ENCODE measurements around the gene GOLGA8B.

Gene GOLGA8B

DNA sequence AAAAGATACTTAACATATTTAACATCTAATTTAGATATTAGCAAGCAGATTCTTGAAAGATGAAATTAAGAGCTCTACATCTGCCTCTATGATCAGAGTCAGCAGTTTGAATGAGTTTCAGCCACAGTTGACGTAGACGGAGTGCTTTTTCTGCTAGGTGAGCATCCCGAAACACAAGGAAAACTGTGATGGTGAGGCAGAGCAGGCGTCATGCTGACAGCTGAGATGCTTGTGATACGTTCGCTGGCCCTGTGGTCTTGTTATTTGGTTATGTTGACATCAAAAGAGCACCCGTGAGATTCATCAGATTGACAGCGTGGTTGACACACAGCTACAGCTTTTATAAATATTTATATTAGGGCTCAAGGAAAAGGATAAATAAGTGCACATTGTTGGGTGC lies 19.6 kb upstream of the GOLGA8B start:
- TF ChIP-seq, protein P1, sequence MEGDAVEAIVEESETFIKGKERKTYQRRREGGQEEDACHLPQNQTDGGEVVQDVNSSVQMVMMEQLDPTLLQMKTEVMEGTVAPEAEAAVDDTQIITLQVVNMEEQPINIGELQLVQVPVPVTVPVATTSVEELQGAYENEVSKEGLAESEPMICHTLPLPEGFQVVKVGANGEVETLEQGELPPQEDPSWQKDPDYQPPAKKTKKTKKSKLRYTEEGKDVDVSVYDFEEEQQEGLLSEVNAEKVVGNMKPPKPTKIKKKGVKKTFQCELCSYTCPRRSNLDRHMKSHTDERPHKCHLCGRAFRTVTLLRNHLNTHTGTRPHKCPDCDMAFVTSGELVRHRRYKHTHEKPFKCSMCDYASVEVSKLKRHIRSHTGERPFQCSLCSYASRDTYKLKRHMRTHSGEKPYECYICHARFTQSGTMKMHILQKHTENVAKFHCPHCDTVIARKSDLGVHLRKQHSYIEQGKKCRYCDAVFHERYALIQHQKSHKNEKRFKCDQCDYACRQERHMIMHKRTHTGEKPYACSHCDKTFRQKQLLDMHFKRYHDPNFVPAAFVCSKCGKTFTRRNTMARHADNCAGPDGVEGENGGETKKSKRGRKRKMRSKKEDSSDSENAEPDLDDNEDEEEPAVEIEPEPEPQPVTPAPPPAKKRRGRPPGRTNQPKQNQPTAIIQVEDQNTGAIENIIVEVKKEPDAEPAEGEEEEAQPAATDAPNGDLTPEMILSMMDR (IDR thresholded peaks at IDR 0.05; ENCODE audit: insufficient read depth, low read length, poor library complexity, severe bottlenecking) = no peak
- TF ChIP-seq EZH2phosphoT487 (conservative IDR thresholded peaks at IDR 0.05; ENCODE audit: low read length) = no peak
- Histone ChIP-seq H3K9ac (ENCODE audit: low read length) (no peak overlapping the region), H3K9me3 (ENCODE audit: insufficient read depth, low read length) (no peaks in the 10 kb centered on the region), H3K9me2 (replicated peaks; ENCODE audit: insufficient read depth, low read length) (no peaks in the 10 kb centered on the region), H3K27ac (ENCODE audit: low read depth, low read length) (no peak overlapping the region), H3K4me3 (ENCODE audit: insufficient read depth, low read length, poor library complexity, severe bottlenecking) (no peak overlapping the region), H3K4me2 (ENCODE audit: low read depth, low read length, poor library complexity, severe bottlenecking) (no peak overlapping the region), H4K20me1 (ENCODE audit: low read depth, low read length) (0 out of 2 replicates have a peak, but pooled peaks cover 3% of the 10 kb centered on the region), H2AFZ (ENCODE audit: low read depth, low read length, severe bottlenecking) (no peak overlapping the region), H3F3A (ENCODE audit: insufficient read depth) (no peaks in the 10 kb centered on the region), H3K27me3 (ENCODE audit: low read length) (no peaks in the 10 kb centered on the region), H3K36me3 (ENCODE audit: low read length) (no peaks in the 10 kb centered on the region), H3K79me2 (ENCODE audit: insufficient read depth, low read length) (no peaks in the 10 kb centered on the region)

DNA sequence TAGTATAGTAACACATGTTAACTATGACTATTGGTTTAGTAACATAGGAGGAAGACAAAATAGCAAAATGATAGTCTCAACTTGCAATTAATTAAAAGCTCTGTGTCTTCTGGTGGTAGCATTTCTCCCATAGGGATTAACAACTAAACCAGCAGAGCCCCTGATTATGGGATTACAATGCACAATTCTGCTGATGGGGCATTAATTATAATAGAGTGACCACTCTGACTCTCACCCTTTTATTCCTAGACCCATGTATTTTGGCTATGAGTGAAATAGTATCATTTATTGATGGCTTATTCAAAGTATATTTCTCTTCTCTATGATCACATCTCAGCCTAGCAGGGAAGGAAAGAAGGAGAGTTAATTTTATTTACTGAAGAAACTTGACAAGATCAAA lies 17.5 kb upstream of the GOLGA8B start:
- no peak overlapping the region for H3K27ac ChIP-seq (ENCODE audit: low read depth, low read length)

DNA sequence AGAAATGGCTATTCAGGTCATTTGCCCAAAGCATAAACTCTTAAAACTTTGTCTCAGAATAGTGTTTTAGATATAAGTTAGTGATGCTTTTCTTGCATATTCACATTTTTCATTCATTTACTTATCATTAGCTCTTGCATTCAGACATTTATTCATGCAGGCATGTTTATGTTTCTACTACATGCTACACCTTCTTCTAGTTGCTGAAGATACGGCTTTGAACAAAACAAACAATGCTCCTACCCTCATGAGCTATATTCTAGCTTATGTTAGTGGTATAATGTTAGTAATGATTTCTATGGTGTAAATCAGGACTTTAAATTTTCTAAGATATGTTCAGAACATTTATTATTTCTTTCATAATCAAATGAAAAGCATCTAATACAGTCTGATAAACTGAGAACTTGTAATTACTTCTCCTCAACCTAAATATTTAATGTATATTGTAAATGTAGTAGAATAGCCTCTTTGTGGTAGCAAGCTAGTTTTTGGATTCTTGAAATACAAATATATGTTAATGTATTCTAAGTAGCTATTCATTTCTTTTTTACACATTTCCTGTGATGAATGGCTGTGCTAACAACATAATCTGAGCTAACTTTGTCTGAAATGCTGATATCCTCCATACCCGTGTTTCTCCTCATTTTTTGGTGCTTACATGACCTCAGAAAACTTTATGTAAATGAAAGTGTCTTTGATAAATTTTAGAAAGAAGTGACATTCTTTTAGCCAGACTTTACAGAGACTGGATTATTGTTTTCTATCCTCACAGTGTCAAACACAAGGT lies 15.5 kb upstream of the GOLGA8B start:
- Histone ChIP-seq H3K9me2 (replicated peaks; ENCODE audit: insufficient read depth, low read length) (no peaks in the 10 kb centered on the region), H3K36me3 (ENCODE audit: low read length) (no peaks in the 10 kb centered on the region), H3K27ac (ENCODE audit: low read depth, low read length) (no peak overlapping the region), H3K4me2 (ENCODE audit: low read depth, low read length, poor library complexity, severe bottlenecking) (no peak overlapping the region), H3K9ac (ENCODE audit: low read length) (no peak overlapping the region), H3K27me3 (ENCODE audit: low read length) (no peaks in the 10 kb centered on the region), H2AFZ (ENCODE audit: low read depth, low read length, severe bottlenecking) (no peak overlapping the region), H3K79me2 (ENCODE audit: insufficient read depth, low read length) (no peaks in the 10 kb centered on the region), H3F3A (ENCODE audit: insufficient read depth) (no peaks in the 10 kb centered on the region), H3K9me3 (ENCODE audit: insufficient read depth, low read length) (no peaks in the 10 kb centered on the region), H3K4me3 (ENCODE audit: insufficient read depth, low read length, poor library complexity, severe bottlenecking) (no peak overlapping the region), H4K20me1 (ENCODE audit: low read depth, low read length) (no peaks in the 10 kb centered on the region)
- TF ChIP-seq, protein P1 (IDR thresholded peaks at IDR 0.05; ENCODE audit: insufficient read depth, low read length, poor library complexity, severe bottlenecking) = no peak

More for the DNA sequence above, 17.5 kb upstream of the GOLGA8B start:
- Histone ChIP-seq H3K27me3 (ENCODE audit: low read length) (no peaks in the 10 kb centered on the region), H3F3A (ENCODE audit: insufficient read depth) (no peaks in the 10 kb centered on the region), H4K20me1 (ENCODE audit: low read depth, low read length) (0 out of 2 replicates have a peak, but pooled peaks cover 3% of the 10 kb centered on the region), H3K4me3 (ENCODE audit: insufficient read depth, low read length, poor library complexity, severe bottlenecking) (no peak overlapping the region), H2AFZ (ENCODE audit: low read depth, low read length, severe bottlenecking) (no peak overlapping the region), H3K9ac (ENCODE audit: low read length) (no peak overlapping the region), H3K9me3 (ENCODE audit: insufficient read depth, low read length) (no peaks in the 10 kb centered on the region), H3K9me2 (replicated peaks; ENCODE audit: insufficient read depth, low read length) (no peaks in the 10 kb centered on the region), H3K79me2 (ENCODE audit: insufficient read depth, low read length) (no peaks in the 10 kb centered on the region), H3K4me2 (ENCODE audit: low read depth, low read length, poor library complexity, severe bottlenecking) (no peak overlapping the region), H3K36me3 (ENCODE audit: low read length) (no peaks in the 10 kb centered on the region)
- TF ChIP-seq, protein P1 (IDR thresholded peaks at IDR 0.05; ENCODE audit: insufficient read depth, low read length, poor library complexity, severe bottlenecking) = no peak
